NCI-H2196 treated with DMSO at 0.1 percent for 48 hours (cell line): ENCODE results near the gene KRT82.
A peak's percentile ranks its signal among the peaks of the same experiment; 100 is the strongest.

Experiments used
- DNase-seq: peaks from one replicate; lab custom pipeline; 2025; ENCODE audit not compliant: unreplicated experiment; lab: John Stamatoyannopoulos, UW

The KRT82 gene

DNA sequence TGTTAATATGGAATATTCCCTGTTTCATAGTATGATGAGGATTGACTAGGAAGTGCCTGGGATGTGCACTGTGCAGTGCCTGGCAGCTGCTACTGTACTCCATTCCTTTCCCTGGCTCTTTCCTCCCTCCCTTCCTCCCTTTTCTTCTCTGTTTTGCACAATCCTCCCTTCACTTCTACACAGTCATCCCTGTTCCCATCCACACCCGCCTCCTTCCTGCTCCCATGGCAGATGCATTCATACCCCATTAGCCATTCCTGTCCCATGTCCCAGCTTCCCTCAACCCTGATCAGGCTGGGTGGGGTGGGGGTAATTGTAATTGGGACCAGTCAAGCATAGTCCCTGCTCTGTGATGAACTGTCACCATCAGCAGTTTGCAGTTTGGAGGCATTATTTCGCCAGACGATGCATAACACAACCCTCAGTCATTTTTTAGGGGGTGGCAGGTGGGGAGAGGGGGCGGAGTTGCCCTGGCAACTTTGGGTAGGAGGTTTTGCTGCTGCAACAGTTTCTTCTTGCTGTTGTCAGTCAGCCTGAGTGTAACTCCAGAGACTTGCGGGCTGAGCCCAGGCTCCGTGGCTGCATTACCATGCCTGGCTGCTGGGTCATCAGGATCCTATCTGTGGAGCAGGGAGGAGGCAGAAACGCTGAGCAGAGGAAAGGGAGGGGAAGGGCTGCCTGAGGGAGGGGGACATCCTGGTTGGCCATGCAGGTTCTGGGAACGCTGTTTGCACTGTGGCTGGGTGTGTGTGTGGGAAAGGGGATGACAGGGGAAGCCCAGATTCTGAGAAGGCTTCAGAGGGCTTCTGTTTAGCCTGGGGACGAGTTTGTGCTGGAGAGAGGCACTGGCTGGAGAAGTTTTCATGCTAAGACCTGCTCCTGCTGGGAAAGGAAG lies 16.6 kb downstream of the KRT82 start:
- no peak for DNase-seq

DNA sequence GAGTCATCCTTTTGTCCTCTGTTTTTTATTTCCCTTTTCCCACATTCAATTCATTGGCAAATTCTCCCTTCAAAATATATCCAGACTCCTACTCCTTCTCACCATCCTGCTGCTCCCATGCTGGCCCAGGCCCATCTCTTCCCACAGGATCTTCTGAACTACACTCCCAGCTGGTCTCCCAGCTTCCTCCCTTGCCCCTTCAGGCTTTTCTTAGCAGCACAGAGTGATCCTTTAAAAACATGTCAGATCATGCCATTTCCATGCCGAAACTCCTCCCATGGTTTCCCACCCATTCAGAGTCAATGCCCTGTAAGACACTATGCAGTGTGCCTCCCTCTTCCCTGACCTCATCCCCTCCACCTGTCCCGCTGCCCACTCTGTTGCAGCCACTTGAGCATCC lies 18.3 kb downstream of the KRT82 start:
- DNase-seq = no peak

GRCh38 chr12:52385226-52385702 lies 20.9 kb downstream of the KRT82 start, which contains the start of gene KRT84:
Gene KRT84, minus strand, starts transcription at chr12:52385652. Its CDS starts 67 bp downstream, at chr12:52385585.
- DNase-seq = no peak

GRCh38 chr12:52383331-52383730 lies 22.8 kb downstream of the KRT82 start:
- DNase-seq = no peak

GRCh38 chr12:52382854-52383253 lies 23.3 kb downstream of the KRT82 start:
- DNase-seq = no peak

GRCh38 chr12:52381206-52381605 lies 24.9 kb downstream of the KRT82 start:
- DNase-seq = no peak

DNA sequence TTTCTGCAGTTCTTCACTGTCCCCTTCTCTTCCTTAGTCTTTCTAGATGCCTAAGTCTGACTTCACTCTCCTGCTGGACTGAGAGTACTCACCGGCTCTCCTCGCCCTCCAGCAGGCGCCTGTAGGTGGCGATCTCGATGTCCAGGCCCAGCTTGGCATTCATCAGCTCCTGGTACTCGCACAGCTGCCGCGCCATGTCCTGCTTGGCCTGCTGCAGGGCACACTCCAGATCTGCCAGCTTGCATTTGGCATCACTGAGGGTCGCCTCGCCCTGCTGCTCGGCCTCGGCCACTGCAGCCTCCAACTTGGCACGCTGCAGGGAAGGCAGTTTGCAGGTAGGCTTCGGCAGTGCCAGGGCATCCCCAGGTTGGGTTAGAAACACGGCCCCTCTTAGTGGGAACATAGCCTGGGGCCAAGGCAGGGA lies 25.9 kb downstream of the KRT82 start:
- DNase-seq = peak; percentile 30

- DNase-seq = no peak
Observed at GRCh38 chr12:52379536-52379935, 26.6 kb downstream of the KRT82 start.

GRCh38 chr12:52378091-52378490 lies 28.0 kb downstream of the KRT82 start:
- DNase-seq = no peak

DNA sequence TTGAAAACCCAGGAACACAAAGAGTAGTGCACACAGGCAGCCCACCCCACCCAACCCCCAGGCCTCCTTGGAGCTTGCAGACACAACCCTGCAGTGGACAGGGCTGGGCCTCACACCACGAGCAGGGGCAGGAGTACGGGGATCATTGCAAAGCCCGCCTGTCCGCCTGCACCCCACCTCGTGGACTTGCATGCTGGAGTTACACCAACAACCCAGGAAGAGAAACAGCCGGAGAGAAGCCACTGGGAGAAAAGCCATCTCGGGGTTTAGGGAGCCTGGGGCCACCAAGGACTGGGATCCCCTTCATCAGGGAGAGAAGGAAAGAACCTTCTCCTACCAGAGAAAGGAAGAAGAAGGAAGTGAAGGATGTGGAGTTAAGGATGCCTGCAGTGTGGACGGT lies 28.9 kb downstream of the KRT82 start:
- no peak for DNase-seq

- DNase-seq = peak; percentile 83
Observed at GRCh38 chr12:52372216-52373154, 33.6 kb downstream of the KRT82 start.

DNA sequence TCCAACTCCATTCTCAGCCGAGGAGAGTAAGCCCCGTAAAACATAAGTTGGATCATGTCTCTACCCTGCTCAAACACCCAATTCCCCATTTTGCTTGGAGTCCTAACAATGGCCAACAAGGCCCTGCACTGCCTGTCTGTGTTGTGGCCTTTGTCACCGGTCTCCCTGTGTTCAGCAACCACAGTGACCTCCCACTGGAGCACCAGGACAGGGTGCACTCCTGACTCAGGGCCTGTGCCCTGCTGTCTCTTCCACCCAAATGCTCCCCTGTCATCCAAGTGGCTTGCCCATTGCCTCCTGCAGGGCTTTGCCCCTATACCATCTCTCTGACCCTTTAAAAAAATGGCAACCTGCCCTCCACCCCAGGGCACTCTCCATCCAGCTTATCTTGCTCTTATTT lies 34.4 kb downstream of the KRT82 start:
- no peak for DNase-seq

DNA sequence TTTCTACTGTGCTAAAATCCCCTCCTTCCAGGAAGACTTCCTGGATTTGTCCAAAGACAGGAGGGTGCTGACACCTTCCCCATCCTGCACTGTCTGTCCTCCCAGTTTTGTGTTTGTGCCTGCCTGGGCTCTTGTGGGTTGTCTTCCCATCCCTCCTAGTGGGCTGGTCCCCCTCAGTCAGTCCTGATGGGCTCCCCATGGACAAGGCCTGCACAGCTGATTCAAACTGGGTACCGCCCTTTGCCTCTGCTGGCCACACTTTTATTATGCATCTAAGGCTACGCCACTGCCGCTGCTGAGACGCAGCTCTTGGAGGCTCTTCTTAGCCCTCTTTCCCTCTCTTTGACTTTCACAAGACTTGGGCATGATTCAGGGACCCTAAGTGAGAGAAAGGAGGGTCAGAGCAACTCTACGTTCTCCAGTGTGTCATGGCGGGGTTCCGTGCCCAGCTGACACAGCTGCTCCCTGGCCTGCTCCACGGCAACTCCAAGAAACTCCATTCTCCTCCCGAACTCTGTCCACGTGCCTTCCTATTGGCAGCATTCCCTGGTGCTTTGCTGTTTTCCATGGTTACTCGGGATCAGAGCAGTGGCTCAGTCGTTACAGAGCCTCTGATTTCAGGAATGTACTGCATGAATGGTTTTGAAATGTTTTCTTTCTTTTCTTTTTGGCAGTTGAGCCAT lies 35.1 kb downstream of the KRT82 start:
- DNase-seq = no peak

- DNase-seq = no peak
Observed at GRCh38 chr12:52369809-52370208, 36.3 kb downstream of the KRT82 start.

- DNase-seq = no peak
Observed at GRCh38 chr12:52369211-52369610, 36.9 kb downstream of the KRT82 start.

DNA sequence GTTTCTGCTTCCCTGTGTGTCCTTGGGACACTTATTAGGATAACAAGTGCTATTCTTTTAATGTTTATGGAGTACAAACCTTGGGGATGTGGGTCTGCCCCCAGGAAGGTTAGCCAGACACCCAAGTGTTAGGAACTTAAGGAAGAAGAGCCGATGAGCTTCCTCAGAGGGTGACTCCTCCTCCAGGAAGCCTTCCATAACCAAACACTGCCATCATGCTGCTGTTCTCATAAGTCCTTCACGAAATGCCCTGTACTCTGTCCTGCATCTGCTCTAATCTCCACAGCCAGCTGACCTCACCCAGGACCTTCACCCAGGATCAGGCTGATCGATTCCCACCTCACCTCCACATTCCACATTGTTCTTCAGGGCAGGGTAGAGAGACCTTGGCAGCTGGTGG lies 37.6 kb downstream of the KRT82 start:
- DNase-seq = no peak

- DNase-seq = no peak
Observed at GRCh38 chr12:52367876-52368275, 38.3 kb downstream of the KRT82 start.

DNA sequence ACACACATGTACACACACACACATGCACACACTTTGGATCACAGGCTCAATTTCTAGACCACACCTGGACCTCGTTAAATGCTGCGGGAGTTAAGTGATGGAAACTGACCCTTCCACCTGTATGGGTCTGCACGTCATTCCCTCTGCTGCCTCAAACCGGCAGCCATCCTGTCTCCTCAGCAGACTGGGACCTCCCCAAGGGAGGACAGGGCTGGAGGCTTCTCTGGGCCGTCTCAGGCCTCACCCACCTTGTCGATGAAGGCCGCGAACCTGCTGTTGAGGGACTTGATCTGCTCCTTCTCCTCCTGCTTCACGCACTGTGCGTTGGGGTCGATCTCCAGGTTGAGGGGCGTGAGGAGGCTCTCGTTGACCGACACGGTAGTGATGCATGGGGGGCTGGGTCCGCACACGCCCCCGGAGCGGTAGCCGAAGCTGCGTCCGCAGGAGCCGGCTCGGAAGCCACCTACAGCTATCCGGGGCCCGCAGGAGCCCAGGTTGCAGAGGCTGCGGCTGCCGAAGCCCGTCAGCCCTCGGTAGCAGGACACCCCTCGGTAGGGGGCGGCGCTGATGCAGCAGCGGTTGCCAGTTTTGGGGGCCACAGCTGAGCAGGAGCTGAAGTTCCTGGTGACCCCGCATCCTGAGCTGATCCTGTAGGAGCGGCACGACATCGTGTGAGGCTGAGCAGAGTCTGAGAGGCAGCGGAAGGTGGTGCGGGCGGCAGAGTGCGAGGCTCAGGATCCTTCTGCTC lies 39.2 kb downstream of the KRT82 start, which contains the start of gene KRT85:
Gene KRT85, minus strand, starts transcription at position 744 of the 748 bp plus-strand sequence. Its CDS starts 76 bp downstream, at position 668.
- no peak for DNase-seq

- no peak for DNase-seq
Observed at GRCh38 chr12:52364901-52365489, 41.1 kb downstream of the KRT82 start.

DNA sequence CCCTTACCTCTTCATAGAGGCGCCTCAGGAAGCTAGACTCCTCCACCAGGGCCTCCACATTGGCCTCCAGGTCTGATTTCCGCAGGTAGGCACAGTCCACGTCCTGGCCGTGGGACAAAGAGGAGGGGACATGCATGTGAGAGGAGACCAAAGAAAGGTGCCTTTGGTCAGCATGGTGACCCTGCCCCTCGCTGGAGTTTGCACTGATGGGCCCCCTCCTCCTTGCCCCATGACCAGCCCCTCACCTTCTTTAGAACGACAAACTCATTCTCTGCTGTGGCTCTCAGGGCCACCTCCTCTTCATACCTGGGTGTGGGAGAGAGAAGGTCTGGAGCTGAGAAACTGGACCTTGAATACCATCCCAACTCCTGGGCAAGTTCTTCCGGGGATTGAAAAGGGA lies 42.1 kb downstream of the KRT82 start:
- DNase-seq = no peak
